Keratinocyte (primary cell): ENCODE measurements around the gene PLD4. TPM values are rescaled to one million over a fixed set of nuclear protein-coding genes. Genes with fewer than 3 reads are reported as not detected.

Source experiments
- DNase-seq: peaks from one replicate; pipeline ENCODE4 v3.0.0-alpha.2; 2011; ENCODE audit warnings: low read depth, missing footprints, low spot score
- FAIRE-seq: peaks from 2 replicates; lab custom pipeline; 2011; peaks lifted over from hg19 to GRCh38; lab: Jason Lieb, UNC
- H2AFZ ChIP-seq: 2 replicates; pipeline ENCODE4 v1.6.0; 2012; ENCODE audit warnings: low read length, control low read depth, inconsistent platforms; ENCODE audit not compliant: control insufficient read depth
- H3K27ac ChIP-seq: 2 replicates; pipeline ENCODE4 v1.5.1; 2011; ENCODE audit warnings: low read length; ENCODE audit not compliant: control insufficient read depth, insufficient read depth
- H3K27me3 ChIP-seq: 3 replicates; pipeline ENCODE4 v1.6.0; 2011; ENCODE audit warnings: low read length; ENCODE audit not compliant: control insufficient read depth, insufficient read depth; ENCODE audit errors: extremely low read depth
- H3K36me3 ChIP-seq, 2 experiments: 2 replicates in 1 of 2; 3 replicates in 1 of 2; pipeline ENCODE4 v1.5.1; 2011; ENCODE audit warnings: low read length in 2 of 2, mild to moderate bottlenecking in 1 of 2; ENCODE audit not compliant: control insufficient read depth in 2 of 2, insufficient read depth in 2 of 2; ENCODE audit errors: extremely low read depth in 1 of 2
- H3K4me1 ChIP-seq: 3 replicates; pipeline ENCODE4 v1.5.1; 2011; ENCODE audit warnings: low read length; ENCODE audit not compliant: control insufficient read depth, insufficient read depth; ENCODE audit errors: extremely low read depth
- H3K4me2 ChIP-seq: 3 replicates; pipeline ENCODE4 v1.6.0; 2011; ENCODE audit warnings: low read depth, low read length; ENCODE audit not compliant: control insufficient read depth, insufficient read depth; ENCODE audit errors: extremely low read depth
- H3K4me3 ChIP-seq, 3 experiments: fragments of 200-600 bp in 1 of 3; sonication (generic) in 1 of 3; 2 replicates in 2 of 3; 3 replicates in 1 of 3; pipeline ENCODE4 v1.5.1; 2011 to 2016; ENCODE audit warnings: low read length in 3 of 3, mild to moderate bottlenecking in 3 of 3, control low read depth in 2 of 3, inconsistent platforms in 1 of 3, low read depth in 1 of 3, mixed read lengths in 1 of 3, mixed run types in 1 of 3, moderate library complexity in 1 of 3; ENCODE audit not compliant: control insufficient read depth in 2 of 3, insufficient read depth in 2 of 3; ENCODE audit errors: extremely low read depth in 1 of 3
- H3K79me2 ChIP-seq: 2 replicates; pipeline ENCODE4 v1.6.0; 2012; ENCODE audit warnings: low read length; ENCODE audit not compliant: control insufficient read depth, insufficient read depth
- H3K9ac ChIP-seq: 3 replicates; pipeline ENCODE4 v1.6.0; 2011; ENCODE audit warnings: low read length; ENCODE audit not compliant: control insufficient read depth, insufficient read depth; ENCODE audit errors: extremely low read depth
- H3K9me1 ChIP-seq: 3 replicates; pipeline ENCODE4 v1.6.0; 2011; ENCODE audit warnings: low read length; ENCODE audit not compliant: control insufficient read depth, insufficient read depth; ENCODE audit errors: extremely low read depth
- H3K9me3 ChIP-seq: 2 replicates; pipeline ENCODE4 v1.5.1; 2012; ENCODE audit warnings: low read depth, low read length; ENCODE audit not compliant: control insufficient read depth
- H4K20me1 ChIP-seq: 3 replicates; pipeline ENCODE4 v1.6.0; 2011; ENCODE audit warnings: low read length; ENCODE audit not compliant: control insufficient read depth, insufficient read depth; ENCODE audit errors: extremely low read depth
- CTCF ChIP-seq, 3 experiments: IDR thresholded peaks in 1 of 3; conservative IDR thresholded peaks in 1 of 3; optimal IDR thresholded peaks in 1 of 3; 2 replicates in 2 of 3; 3 replicates in 1 of 3; pipeline versions ENCODE3 to v1.5.1; 2011; ENCODE audit warnings: low read length in 3 of 3, mild to moderate bottlenecking in 3 of 3, moderate library complexity in 2 of 3, control low read depth in 1 of 3, inconsistent platforms in 1 of 3; ENCODE audit not compliant: insufficient read depth in 2 of 3; ENCODE audit errors: extremely low read depth in 1 of 3
- EZH2 ChIP-seq: IDR thresholded peaks from one replicate; pipeline ENCODE4 v1.6.1; 2012; ENCODE audit warnings: inconsistent platforms, mild to moderate bottlenecking, low read length, moderate library complexity
- dilution Hi-C: fragments of 300-500 bp; cut with MboI; formaldehyde crosslinking; loops from one replicate; pipeline ENCODE4 v1.7.0; 2020; ENCODE audit warnings: low sequenced_read_pairs; ENCODE audit not compliant: extremely low pct_ligation_motif_present
- polyA plus RNA-seq, 5 experiments: library from polyadenylated mRNA; depleted of rRNA in 3 of 5; stranded (reverse) in 3 of 5; stranded (forward) in 1 of 5; unstranded in 1 of 5; fragments of >200 nt; gene quantifications; 1 replicate in 1 of 5; 2 replicates in 3 of 5; 3 replicates in 1 of 5; pipeline versions ENCODE4 v1.2.1 to v1.2.3, GENCODE V29; 2011 to 2012; ENCODE audit warnings: missing spikeins in 2 of 5, low read depth in 1 of 5, low replicate concordance in 1 of 5

The PLD4 gene
- polyA plus RNA-seq, 1 donor (not counting 4 experiments of a cell fraction or from before 2014, with no cell fraction given) = not detected

GRCh38 chr14:104891121-104891551 lies 33.5 kb upstream of the PLD4 start:
- H2AFZ ChIP-seq = no peak overlapping the region
- no peaks in the 10 kb centered on the region for H3K4me1 ChIP-seq
- no peaks in the 10 kb centered on the region for H3K79me2 ChIP-seq
- no peaks in the 10 kb centered on the region for H3K9me1 ChIP-seq
- no peak overlapping the region for H3K4me3 ChIP-seq
- no peak overlapping the region for H3K27ac ChIP-seq
- FAIRE-seq (no peak), DNase-seq (no peak)
- no peak overlapping the region for H3K9ac ChIP-seq
- H3K9me3 ChIP-seq = no peaks in the 10 kb centered on the region
- dilution Hi-C loops = no loop called here
- peaks cover 29 to 30% of the 10 kb centered on the region in 2 experiments for H3K36me3 ChIP-seq
- no peaks in the 10 kb centered on the region for H3K27me3 ChIP-seq
- no peak overlapping the region for H3K4me2 ChIP-seq
- TF ChIP-seq CTCF (optimal IDR thresholded peaks at IDR 0.05 in 1 of 3, IDR thresholded peaks at IDR 0.05 in 1 of 3, conservative IDR thresholded peaks at IDR 0.05 in 1 of 3; ENCODE audit: extremely low read depth in 1 of 3, insufficient read depth in 2 of 3, low read length in 3 of 3) (no peak), EZH2 (no peak)
- peaks cover 3% of the 10 kb centered on the region for H4K20me1 ChIP-seq

- Histone ChIP-seq H3K9ac (no peak overlapping the region), H3K9me1 (no peaks in the 10 kb centered on the region), H3K36me3 (peaks cover 27 to 30% of the 10 kb centered on the region in 2 experiments), H3K79me2 (no peaks in the 10 kb centered on the region), H2AFZ (no peak overlapping the region), H3K27ac (no peak overlapping the region), H3K4me2 (no peak overlapping the region), H3K9me3 (no peaks in the 10 kb centered on the region), H4K20me1 (peaks cover 3% of the 10 kb centered on the region), H3K27me3 (no peaks in the 10 kb centered on the region), H3K4me1 (peaks cover 3% of the 10 kb centered on the region), H3K4me3 (no peak overlapping the region)
- no peak for TF ChIP-seq EZH2
- no peak for TF ChIP-seq CTCF (optimal IDR thresholded peaks at IDR 0.05 in 1 of 3, IDR thresholded peaks at IDR 0.05 in 1 of 3, conservative IDR thresholded peaks at IDR 0.05 in 1 of 3; ENCODE audit: extremely low read depth in 1 of 3, insufficient read depth in 2 of 3, low read length in 3 of 3)
- no peak for FAIRE-seq
- dilution Hi-C loops = no loop called here
- no peak for DNase-seq
These were observed 32.8 kb upstream of the PLD4 start for GRCh38 chr14:104891664-104892530.
